Muscle of arm (tissue), 14 donors: Measurements from ENCODE around the gene EFNA3. TPM values are rescaled to one million over a fixed set of nuclear protein-coding genes. Genes with fewer than 3 reads are reported as not detected.
A peak's percentile ranks its signal among the peaks of the same experiment; 100 is the strongest.

ENCODE experiments used
- DNase-seq: peaks from one replicate; pipeline ENCODE4 v3.0.0-alpha.2; 2013
- long read RNA-seq, 11 donors: transcript quantifications; one replicate each; lab custom pipeline, GENCODE V29; 2026
- polyA plus RNA-seq, 12 donors: library from polyadenylated mRNA; unstranded; fragments of 120-200 nt; gene quantifications; one replicate each; pipeline ENCODE4 v1.2.1, GENCODE V29; 2013; ENCODE audit not compliant: insufficient read length in 12 of 12

Gene EFNA3, protein sequence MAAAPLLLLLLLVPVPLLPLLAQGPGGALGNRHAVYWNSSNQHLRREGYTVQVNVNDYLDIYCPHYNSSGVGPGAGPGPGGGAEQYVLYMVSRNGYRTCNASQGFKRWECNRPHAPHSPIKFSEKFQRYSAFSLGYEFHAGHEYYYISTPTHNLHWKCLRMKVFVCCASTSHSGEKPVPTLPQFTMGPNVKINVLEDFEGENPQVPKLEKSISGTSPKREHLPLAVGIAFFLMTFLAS
- polyA plus RNA-seq, result 10 to 100 TPM in 1 of 12 donors, 1 to 10 TPM in 9, not detected in 2; 1.3 to 11.7 (median 2.1) TPM
- long read RNA-seq, donor 1, partial matches to known transcripts, result 0 of 2 reads
- long read RNA-seq, donor 1, other reads (novel, unspliced or antisense), result 0 of 2 reads
- long read RNA-seq, donor 2, result 0 reads
- long read RNA-seq, donor 3, result 0 reads
- long read RNA-seq, donor 4, result 0 reads
- long read RNA-seq, donor 5, partial matches to known transcripts, result 0 of 1 reads
- long read RNA-seq, donor 5, other reads (novel, unspliced or antisense), result 0 of 1 reads
- long read RNA-seq, donor 6, result 0 reads
- long read RNA-seq, donor 7, result 0 reads
- long read RNA-seq, donor 8, result 0 reads
- long read RNA-seq, donor 9, partial matches to known transcripts, result 0 of 3 reads
- long read RNA-seq, donor 9, other reads (novel, unspliced or antisense), result 0 of 3 reads
- long read RNA-seq, donor 10, result 0 reads
- long read RNA-seq, donor 11, result 0 reads

DNA sequence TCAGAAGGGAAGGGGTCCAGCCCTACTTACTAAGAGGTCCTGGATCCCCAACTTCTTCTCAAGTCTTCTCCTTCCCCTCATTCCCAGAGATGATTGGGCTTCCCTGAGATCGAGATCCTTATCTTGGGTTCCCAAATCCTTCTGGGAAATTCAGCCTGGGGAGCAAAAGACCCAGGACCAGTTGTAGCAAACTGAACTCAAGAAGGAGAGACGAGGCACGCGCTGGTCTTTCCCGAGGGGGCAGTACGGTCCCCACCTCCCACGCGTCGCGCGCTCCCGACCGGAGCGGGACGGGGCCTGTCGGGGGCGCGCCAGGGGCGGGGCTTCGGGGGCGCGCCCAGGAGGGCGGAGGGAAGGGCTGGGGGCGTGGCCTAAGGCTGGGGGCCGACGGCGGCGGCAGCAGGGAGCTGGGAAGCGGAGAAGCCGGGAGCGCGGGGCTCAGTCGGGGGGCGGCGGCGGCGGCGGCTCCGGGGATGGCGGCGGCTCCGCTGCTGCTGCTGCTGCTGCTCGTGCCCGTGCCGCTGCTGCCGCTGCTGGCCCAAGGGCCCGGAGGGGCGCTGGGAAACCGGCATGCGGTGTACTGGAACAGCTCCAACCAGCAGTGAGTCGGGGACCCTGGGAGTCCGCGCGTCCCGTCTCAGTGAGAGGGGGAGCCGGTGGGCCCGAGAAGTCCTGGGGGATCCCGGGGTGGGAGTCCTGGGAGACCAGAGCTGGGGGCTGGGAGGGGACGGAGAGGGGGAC lies at the start of gene EFNA3:
Gene EFNA3 (plus strand): TSS at position 369 of the 741 bp plus-strand sequence. CDS start 105 bp downstream, at position 474.
- peak; percentile 65 for DNase-seq

DNA sequence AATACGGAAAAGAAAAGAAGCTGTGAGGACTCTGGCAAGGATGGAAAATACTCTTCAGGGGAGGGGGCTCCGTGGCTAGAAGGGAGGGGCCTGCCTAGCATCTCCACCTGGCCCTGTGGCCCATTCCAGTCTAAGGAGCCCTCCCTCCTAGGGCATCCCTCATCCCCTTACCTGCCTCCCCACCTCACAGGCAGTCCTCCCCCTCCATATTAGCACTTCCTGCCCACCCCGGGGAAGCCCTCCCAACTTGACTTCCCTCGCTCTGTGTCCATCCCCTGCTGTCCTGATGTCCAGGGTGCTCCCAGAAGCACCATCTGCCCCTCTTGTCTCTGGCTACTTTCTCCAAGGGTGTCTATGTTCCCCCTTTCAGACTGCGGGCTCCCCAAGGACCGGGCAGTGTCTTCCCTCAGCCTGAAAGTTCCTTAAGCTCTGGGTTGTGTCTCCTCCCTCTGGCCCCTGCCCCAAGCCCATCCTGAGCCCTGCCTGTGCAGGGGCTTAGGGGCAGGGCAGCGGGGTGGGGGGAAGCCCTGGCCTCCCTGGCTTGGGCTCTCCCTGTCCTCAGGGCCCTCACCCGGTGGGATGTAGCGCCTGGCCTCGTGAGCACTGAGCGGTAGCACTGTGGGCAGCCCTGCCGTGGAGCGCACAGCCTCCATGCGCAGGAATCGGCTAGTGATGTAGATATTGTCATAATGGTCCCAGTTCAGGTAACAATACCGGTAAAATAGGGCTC lies 49.0 kb upstream of the EFNA3 start:
- no peak for DNase-seq

GRCh38 chr1:155030243-155030795 lies 48.3 kb upstream of the EFNA3 start:
- no peak for DNase-seq

DNA sequence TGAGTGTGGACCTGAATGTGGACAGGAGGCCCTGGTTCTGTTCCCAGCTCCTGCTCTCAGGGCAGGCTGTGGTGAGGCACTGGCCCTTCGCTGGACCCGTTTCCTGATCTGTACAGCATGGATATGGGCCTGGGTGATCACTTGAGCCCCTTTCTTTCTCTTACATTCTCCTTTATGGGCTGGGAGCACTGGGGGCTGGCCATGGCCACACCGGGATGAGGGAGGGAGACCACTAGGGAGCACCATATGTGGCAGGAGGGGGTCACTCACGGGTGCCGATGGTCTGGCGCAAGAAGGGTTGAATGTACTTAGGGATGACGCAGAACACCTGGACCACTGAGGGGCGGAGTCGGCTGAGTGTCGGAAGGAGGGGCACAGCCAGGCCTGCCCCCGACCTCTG lies 47.7 kb upstream of the EFNA3 start:
- DNase-seq, result no peak

GRCh38 chr1:155032886-155033285 lies 45.8 kb upstream of the EFNA3 start:
- no peak for DNase-seq

DNA sequence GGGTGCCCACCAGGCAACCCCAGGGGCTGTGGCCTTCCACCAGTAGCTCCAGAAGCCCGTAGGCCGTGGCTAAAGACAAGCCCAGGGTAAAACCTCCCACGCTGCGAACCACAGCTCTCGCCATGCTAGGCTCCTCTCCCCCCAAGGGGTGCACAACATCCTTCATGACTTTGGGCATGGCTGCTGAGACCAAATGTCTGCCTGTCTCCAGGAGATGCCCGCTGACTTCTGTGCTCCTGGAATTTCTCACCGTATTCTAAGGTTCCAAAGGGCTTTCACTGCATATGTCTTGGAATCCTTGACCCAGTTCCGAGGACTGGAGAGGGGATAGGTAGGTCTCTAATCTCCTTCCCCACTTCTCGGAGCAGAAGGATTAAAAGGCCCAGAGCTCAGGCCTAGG lies 45.1 kb upstream of the EFNA3 start, which contains the start of the genes DCST1 and DCST2:
Gene DCST1 (plus strand): TSS at position 301 of the 400 bp plus-strand sequence. CDS start 213 bp downstream, outside the sequence.
Gene DCST2 (minus strand): TSS at position 258 of the 400 bp plus-strand sequence. CDS start 80 bp downstream, at position 178.
- DNase-seq, result no peak

GRCh38 chr1:155034318-155035208 lies 44.1 kb upstream of the EFNA3 start:
- no peak for DNase-seq

GRCh38 chr1:155035936-155036335 lies 42.7 kb upstream of the EFNA3 start:
- DNase-seq, result no peak

GRCh38 chr1:155037043-155037442 lies 41.6 kb upstream of the EFNA3 start:
- no peak for DNase-seq

GRCh38 chr1:155037851-155038441 lies 40.7 kb upstream of the EFNA3 start:
- DNase-seq, result no peak

DNA sequence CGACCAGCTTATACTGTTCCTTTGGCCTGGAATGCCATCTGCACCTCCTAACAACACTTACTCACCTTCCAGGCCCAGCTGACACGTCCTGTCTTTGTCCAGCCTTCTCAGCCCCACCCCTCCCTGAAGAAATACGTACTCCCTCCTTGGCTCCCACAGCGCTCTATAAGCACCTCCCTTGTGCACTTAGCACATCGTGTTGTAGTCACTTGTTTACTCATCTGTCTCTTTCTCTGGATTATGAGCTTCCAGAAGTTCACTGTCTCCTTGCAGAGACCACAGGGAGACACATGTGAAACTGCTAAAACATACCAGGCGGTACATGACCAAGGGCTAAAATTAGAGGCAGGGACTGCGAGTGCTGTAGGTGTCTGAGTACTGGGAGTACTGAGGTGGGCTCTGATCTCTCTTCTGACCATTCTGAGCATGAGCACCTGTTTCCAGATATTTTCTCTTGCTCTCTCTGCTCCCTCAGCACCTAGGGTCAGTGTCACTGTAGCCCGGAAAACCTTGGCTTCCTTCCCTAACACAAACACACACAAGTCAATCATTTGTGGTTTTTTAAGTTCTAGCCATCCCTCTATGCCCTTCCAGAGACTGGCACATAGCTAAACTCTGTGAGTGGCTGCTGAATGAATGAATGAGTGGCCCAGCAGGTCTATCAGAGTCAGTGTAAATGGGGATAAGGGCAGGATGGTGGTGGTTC lies 39.9 kb upstream of the EFNA3 start:
- DNase-seq, result no peak

- DNase-seq, result no peak
These were observed 39.3 kb upstream of the EFNA3 start for GRCh38 chr1:155039308-155039669.

DNA sequence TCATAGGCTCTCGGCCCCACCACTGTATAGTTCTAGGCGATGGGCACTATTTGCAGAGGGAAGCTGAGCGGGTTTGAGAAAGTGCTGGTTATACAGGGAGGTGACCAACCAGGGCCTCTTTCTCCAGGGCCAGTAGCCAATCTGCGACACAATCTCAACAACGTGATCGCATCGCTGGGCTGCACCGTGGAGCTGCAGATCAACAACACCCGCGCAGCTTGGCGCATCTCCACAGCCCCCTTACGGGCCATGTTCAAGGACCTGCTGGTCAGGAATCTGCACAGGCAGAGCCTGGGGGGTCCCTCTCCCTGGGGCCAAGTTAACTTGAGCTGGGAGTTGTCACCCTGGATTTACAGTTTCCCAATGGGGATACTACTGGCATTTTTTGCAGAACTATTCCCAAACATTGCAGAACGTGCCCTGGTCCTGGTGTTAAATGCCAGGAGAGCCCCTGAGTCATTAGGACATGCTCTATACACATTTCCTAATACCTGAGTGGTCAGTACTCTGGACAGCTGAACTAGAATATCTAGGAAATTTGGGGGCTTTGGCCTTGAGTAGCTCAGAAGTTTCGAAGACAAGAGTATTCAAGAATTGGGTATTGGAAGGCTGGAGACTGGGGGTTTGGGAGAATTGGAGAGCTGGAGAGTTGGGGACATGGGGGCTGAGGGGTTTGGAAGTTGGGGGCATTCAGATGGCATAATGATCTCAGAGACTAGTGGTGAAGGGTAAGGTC lies 38.1 kb upstream of the EFNA3 start:
- DNase-seq, result no peak

DNA sequence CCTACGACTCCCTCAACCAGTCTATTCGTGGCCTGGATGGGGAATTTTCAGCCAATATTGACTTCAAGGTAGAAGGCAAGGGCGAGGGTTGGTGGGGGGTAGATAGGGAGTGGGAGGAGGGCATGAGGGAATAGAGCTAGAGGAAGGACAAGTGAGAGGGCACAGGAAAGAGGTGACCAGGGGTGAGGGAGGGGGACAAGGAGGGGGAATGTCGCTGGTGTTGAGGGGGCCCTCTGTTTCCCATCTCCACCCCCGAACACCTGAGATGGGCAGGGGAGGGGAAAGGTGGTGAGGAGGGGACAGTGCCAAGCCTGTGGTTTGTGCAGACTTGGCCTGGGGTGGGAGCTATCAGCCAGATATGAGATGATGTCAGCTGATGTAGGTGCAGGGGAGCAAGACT lies 35.8 kb upstream of the EFNA3 start:
- DNase-seq, result no peak

- DNase-seq, result no peak
These were observed 35.3 kb upstream of the EFNA3 start for GRCh38 chr1:155043301-155043702.

DNA sequence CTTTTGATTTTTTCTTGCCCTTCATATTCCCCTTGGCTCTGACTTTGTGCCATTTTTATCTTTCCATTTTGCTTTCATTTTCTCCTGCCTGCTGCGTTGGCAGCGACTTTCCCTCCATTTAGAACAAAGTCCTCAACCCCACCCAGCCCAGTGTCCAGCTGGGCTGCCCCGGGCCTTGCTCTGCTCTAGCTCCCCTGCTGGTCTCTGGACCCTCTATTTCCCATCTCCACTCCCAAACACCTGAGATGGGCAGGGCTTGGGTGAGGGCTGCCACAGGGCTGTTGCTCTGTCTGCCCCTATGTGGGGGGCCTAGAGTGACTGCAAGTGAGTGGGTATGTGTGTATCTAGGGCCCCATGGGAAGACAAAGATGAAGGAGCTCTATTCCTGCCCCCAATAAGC lies 34.8 kb upstream of the EFNA3 start:
- no peak for DNase-seq

GRCh38 chr1:155044365-155044764 lies 34.3 kb upstream of the EFNA3 start:
- no peak for DNase-seq
